PC-3 (cell line): ENCODE results near the gene SLC13A1. TPM values are rescaled to one million over a fixed set of nuclear protein-coding genes. Genes with fewer than 3 reads are reported as not detected.
"Not testable (repeated sequence)": the region's sequence is repeated elsewhere in the genome, so short reads cannot be mapped to it uniquely, and the experiment has no call there.

ENCODE experiments used
- ATAC-seq: fragments of 200-7000 bp; cut with Tn5 transposase; 2 replicates; pipeline ENCODE4 v1.9.1; 2020; ENCODE audit warnings: mild to moderate bottlenecking, moderate library complexity
- BruUV-seq: library from RNA; stranded (reverse); fragments of 400-500 nt; replicated peaks from 2 replicates; lab custom pipeline; 2021; lab: Mats Ljungman, UMichigan
- CTCF ChIA-PET: fragments of 300-600 bp; sonication (Branson Sonifier 250); formaldehyde crosslinking; loops from one replicate; lab custom pipeline; 2022; ENCODE audit warnings: antibody characterized with exemption; lab: Charles Lee
- POLR2A ChIA-PET: fragments of 300-600 bp; sonication (Branson Sonifier 250); formaldehyde crosslinking; loops from one replicate; lab custom pipeline; 2022; ENCODE audit warnings: antibody characterized with exemption; ENCODE audit not compliant: unreplicated experiment; lab: Charles Lee
- DNase-seq: peaks from one replicate; pipeline ENCODE4 v3.0.0-alpha.2; 2015
- H2AFZ ChIP-seq: fragments of 300-600 bp; sonication (generic); 2 replicates; pipeline ENCODE4 v1.6.0; 2016; ENCODE audit warnings: antibody characterized with exemption, low read length
- H3F3A ChIP-seq: fragments of 300-600 bp; sonication (generic); one replicate; pipeline ENCODE4 v1.6.0; 2017; ENCODE audit warnings: antibody characterized with exemption, low read length, control low read depth, mild to moderate bottlenecking; ENCODE audit not compliant: unreplicated experiment
- H3K27ac ChIP-seq: fragments of 300-600 bp; sonication (generic); 2 replicates; pipeline ENCODE4 v1.5.1; 2016; ENCODE audit warnings: mild to moderate bottlenecking, low read length
- H3K27me3 ChIP-seq: fragments of 300-600 bp; sonication (generic); 2 replicates; pipeline ENCODE4 v1.6.1; 2016; ENCODE audit warnings: low read length, mixed read lengths
- H3K36me3 ChIP-seq: fragments of 300-600 bp; sonication (generic); 2 replicates; pipeline ENCODE4 v1.6.1; 2016; ENCODE audit warnings: low read depth, mixed run types, low read length, mixed read lengths
- H3K4me1 ChIP-seq: fragments of 300-600 bp; sonication (generic); 2 replicates; pipeline ENCODE4 v1.5.1; 2016; ENCODE audit warnings: low read length; ENCODE audit not compliant: insufficient read depth
- H3K4me2 ChIP-seq: fragments of 300-600 bp; sonication (generic); 2 replicates; pipeline ENCODE4 v1.6.0; 2016; ENCODE audit warnings: low read length
- H3K4me3 ChIP-seq: fragments of 300-600 bp; sonication (generic); 2 replicates; pipeline ENCODE4 v1.5.1; 2016; ENCODE audit warnings: mild to moderate bottlenecking, low read length, mixed read lengths
- H3K79me2 ChIP-seq: fragments of 300-600 bp; sonication (generic); 2 replicates; pipeline ENCODE4 v1.6.1; 2017; ENCODE audit warnings: low read length, mixed read lengths
- H3K9ac ChIP-seq: fragments of 300-600 bp; sonication (generic); 2 replicates; pipeline ENCODE4 v1.6.0; 2016; ENCODE audit warnings: mild to moderate bottlenecking, low read length
- H3K9me2 ChIP-seq: fragments of 300-600 bp; sonication (generic); replicated peaks from 2 replicates; pipeline ENCODE4 v1.6.1; 2016; ENCODE audit warnings: mixed run types, low read length, mixed read lengths
- H3K9me3 ChIP-seq: fragments of 300-600 bp; sonication (generic); 2 replicates; pipeline ENCODE4 v1.6.1; 2016; ENCODE audit warnings: low read length, mixed read lengths
- H4K20me1 ChIP-seq: fragments of 300-600 bp; sonication (generic); 2 replicates; pipeline ENCODE4 v1.6.1; 2016; ENCODE audit warnings: low read length, mixed read lengths
- EZH2 ChIP-seq: fragments of 300-600 bp; sonication (generic); IDR thresholded peaks from one replicate; pipeline ENCODE4 v1.6.1; 2017; ENCODE audit warnings: antibody characterized with exemption, mild to moderate bottlenecking, low read length; ENCODE audit not compliant: unreplicated experiment
- EZH2phosphoT487 ChIP-seq: fragments of 300-600 bp; sonication (generic); IDR thresholded peaks from 2 replicates; pipeline ENCODE4 v1.6.1; 2018; ENCODE audit warnings: mild to moderate bottlenecking, antibody characterized with exemption, low read length, borderline replicate concordance
- intact Hi-C: fragments of 100-400 bp; cut with micrococcal nuclease; formaldehyde crosslinking; loops from 2 replicates; pipeline ENCODE4 v1.9.0; 2023
- total RNA-seq: library from RNA; depleted of rRNA; stranded (reverse); fragments of >200 nt; gene quantifications from 2 replicates; pipeline ENCODE4 v1.2.3, GENCODE V29; 2014
- TF ChIP-seq, protein P1 (sequence below): fragments of 300-600 bp; sonication (generic); conservative IDR thresholded peaks from 2 replicates; pipeline ENCODE4 v1.5.1; 2017; ENCODE audit warnings: antibody characterized with exemption, low read depth, mild to moderate bottlenecking, low read length

The SLC13A1 gene
- total RNA-seq, 1 experiment from 2014 or later: not detected

- intact Hi-C loops: no loop called here
- no peaks in the 10 kb centered on the region for H3K36me3 ChIP-seq
- no peak overlapping the region for H3K4me2 ChIP-seq
- H3K4me1 ChIP-seq: no peaks in the 10 kb centered on the region
- ATAC-seq: no peak
- no peaks in the 10 kb centered on the region for H3K9me2 ChIP-seq
- no peak overlapping the region for H3K4me3 ChIP-seq
- H2AFZ ChIP-seq: no peak overlapping the region
- H3K9me3 ChIP-seq: no peaks in the 10 kb centered on the region
- ChIA-PET CTCF (no interaction called here), POLR2A (no interaction called here)
- H3K27me3 ChIP-seq: no peaks in the 10 kb centered on the region
- DNase-seq: no peak
- H3K79me2 ChIP-seq: no peaks in the 10 kb centered on the region
- TF ChIP-seq, protein P1, sequence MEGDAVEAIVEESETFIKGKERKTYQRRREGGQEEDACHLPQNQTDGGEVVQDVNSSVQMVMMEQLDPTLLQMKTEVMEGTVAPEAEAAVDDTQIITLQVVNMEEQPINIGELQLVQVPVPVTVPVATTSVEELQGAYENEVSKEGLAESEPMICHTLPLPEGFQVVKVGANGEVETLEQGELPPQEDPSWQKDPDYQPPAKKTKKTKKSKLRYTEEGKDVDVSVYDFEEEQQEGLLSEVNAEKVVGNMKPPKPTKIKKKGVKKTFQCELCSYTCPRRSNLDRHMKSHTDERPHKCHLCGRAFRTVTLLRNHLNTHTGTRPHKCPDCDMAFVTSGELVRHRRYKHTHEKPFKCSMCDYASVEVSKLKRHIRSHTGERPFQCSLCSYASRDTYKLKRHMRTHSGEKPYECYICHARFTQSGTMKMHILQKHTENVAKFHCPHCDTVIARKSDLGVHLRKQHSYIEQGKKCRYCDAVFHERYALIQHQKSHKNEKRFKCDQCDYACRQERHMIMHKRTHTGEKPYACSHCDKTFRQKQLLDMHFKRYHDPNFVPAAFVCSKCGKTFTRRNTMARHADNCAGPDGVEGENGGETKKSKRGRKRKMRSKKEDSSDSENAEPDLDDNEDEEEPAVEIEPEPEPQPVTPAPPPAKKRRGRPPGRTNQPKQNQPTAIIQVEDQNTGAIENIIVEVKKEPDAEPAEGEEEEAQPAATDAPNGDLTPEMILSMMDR: no peak
- TF ChIP-seq EZH2 (no peak), EZH2phosphoT487 (no peak)
- H4K20me1 ChIP-seq: no peaks in the 10 kb centered on the region
- H3K9ac ChIP-seq: no peak overlapping the region
- H3F3A ChIP-seq: no peaks in the 10 kb centered on the region
- BruUV-seq: no TSS peak
- H3K27ac ChIP-seq: no peak overlapping the region
Observed at GRCh38 chr7:123090456-123090855, 109.3 kb downstream of the SLC13A1 start.

DNA sequence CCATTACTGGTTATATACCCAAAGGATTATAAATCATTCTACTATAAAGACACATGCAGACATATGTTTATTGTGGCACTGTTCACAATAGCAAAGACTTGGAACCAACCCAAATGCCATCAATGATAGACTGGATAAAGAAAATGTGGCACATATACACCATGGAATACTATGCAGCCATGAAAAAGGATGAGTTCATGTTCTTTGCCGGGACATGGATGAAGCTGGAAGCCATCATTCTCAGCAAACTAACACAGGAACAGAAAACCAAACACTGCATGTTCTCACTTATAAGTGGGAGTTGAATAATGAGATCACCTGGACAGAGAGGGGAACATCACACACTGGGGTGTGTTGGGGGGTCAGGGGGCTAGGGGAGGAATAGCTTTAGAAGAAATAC, 112.9 kb downstream of the SLC13A1 start:
- POLR2A ChIA-PET, H3K4me3 ChIP-seq, H3K27me3 ChIP-seq, H3K9me3 ChIP-seq, H3K9me2 ChIP-seq, H4K20me1 ChIP-seq, CTCF ChIA-PET, H3K4me1 ChIP-seq, H3K4me2 ChIP-seq, intact Hi-C loops, H2AFZ ChIP-seq, BruUV-seq, H3K79me2 ChIP-seq, ATAC-seq, H3K27ac ChIP-seq, H3F3A ChIP-seq, H3K9ac ChIP-seq, H3K36me3 ChIP-seq, DNase-seq: not testable (repeated sequence)

DNA sequence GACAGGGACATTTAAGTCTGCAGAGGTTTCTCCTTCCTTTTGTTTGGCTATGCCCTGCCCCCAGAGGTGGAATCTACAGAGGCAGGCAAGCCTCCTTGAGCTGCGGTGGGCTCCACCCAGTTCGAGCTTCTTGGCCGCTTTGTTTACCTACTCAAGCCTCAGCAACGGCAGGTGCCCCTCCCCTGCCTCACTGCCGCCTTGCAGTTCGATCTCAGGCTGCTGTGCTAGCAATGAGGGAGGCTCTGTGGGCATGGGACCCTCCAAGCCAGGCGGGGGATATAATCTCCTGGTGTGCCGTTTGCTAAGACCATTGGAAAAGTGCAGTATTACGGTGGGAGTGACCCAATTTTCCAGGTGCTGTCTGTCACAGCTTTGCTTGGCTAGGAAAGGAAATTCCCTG, 114.9 kb downstream of the SLC13A1 start:
- H3K4me3 ChIP-seq, H3F3A ChIP-seq, H3K4me2 ChIP-seq, H3K4me1 ChIP-seq, H3K27me3 ChIP-seq, H2AFZ ChIP-seq, H3K9ac ChIP-seq, BruUV-seq, H3K9me2 ChIP-seq, H4K20me1 ChIP-seq, ATAC-seq, intact Hi-C loops, H3K79me2 ChIP-seq, H3K36me3 ChIP-seq, POLR2A ChIA-PET, CTCF ChIA-PET, DNase-seq, H3K9me3 ChIP-seq, H3K27ac ChIP-seq: not testable (repeated sequence)

DNA sequence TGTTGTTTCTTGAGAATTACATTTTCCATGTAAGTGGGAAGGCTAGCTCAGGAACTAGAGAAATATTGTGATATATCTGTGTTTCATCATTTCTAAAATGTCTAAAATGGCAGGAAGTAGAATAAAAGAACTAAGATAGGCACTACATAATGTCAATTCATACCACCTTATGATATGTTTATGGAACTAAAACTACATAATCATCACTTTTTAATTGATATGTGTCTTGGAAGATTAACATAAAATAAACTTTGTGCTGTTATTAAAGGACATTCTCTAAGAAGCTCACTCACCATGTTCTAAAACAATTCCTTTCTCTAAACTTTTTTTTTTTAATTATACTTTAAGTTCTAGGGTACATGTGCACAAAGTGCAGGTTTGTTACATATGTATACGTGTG, 120.7 kb downstream of the SLC13A1 start:
- H3K4me2 ChIP-seq: no peak overlapping the region
- peaks cover 12% of the 10 kb centered on the region; the same call in 1 of the 2 replicates for H3K27me3 ChIP-seq
- no peak overlapping the region for H3K4me3 ChIP-seq
- POLR2A ChIA-PET: no interaction called here
- no peaks in the 10 kb centered on the region for H3F3A ChIP-seq
- no peaks in the 10 kb centered on the region for H3K4me1 ChIP-seq
- ATAC-seq (no peak), DNase-seq (no peak)
- CTCF ChIA-PET: no interaction called here
- no peaks in the 10 kb centered on the region for H3K36me3 ChIP-seq
- intact Hi-C loops: loop anchor here (10.0 kb wide), 1 partner anchor 296 kb away; no protein-coding TSS in a partner anchor
- no peaks in the 10 kb centered on the region for H3K9me3 ChIP-seq
- BruUV-seq: no TSS peak
- H3K9me2 ChIP-seq: no peaks in the 10 kb centered on the region
- no peak overlapping the region for H3K27ac ChIP-seq
- no peaks in the 10 kb centered on the region for H3K79me2 ChIP-seq
- no peak overlapping the region for H3K9ac ChIP-seq
- TF ChIP-seq, protein P1: no peak
- TF ChIP-seq EZH2phosphoT487 (no peak), EZH2 (no peak)
- H4K20me1 ChIP-seq: no peaks in the 10 kb centered on the region
- H2AFZ ChIP-seq: no peak overlapping the region
